SK-N-SH treated with all-trans-retinoic acid at 6 μM for 48 hours (cell line): Measurements from ENCODE around the gene KCNMA1.

ENCODE experiments used
- ATAC-seq: fragments of 200-7000 bp; cut with Tn5 transposase; 3 replicates; pipeline ENCODE4 v1.9.1; 2020; ENCODE audit warnings: mild to moderate bottlenecking, moderate library complexity
- ARNTL ChIP-seq: fragments of 450-650 bp; formaldehyde crosslinking; IDR thresholded peaks from 2 replicates; pipeline ENCODE4 v1.5.0; 2020; ENCODE audit warnings: low read depth, mild to moderate bottlenecking, moderate library complexity, borderline replicate concordance
- BACH2 ChIP-seq: fragments of 250-450 bp; sonication (Bioruptor Pico); IDR thresholded peaks from 2 replicates; pipeline ENCODE4 v1.9.0; 2021; ENCODE audit warnings: mild to moderate bottlenecking, borderline replicate concordance
- CREB5 ChIP-seq: fragments of 250-450 bp; sonication (Bioruptor Pico); IDR thresholded peaks from 2 replicates; pipeline ENCODE4 v1.5.1; 2020; ENCODE audit warnings: low read depth, mild to moderate bottlenecking, moderate library complexity
- CSDC2 ChIP-seq: fragments of 250-450 bp; sonication (Bioruptor Pico); IDR thresholded peaks from 2 replicates; pipeline ENCODE4 v1.5.0; 2020; ENCODE audit warnings: mild to moderate bottlenecking, moderate library complexity
- CSRNP3 ChIP-seq: fragments of 250-450 bp; sonication (Bioruptor Pico); IDR thresholded peaks from 2 replicates; pipeline ENCODE4 v1.5.1; 2021; ENCODE audit warnings: mild to moderate bottlenecking, moderate library complexity
- ESRRG ChIP-seq: fragments of 250-450 bp; sonication (Bioruptor Pico); IDR thresholded peaks from 2 replicates; pipeline ENCODE4 v1.6.1; 2021; ENCODE audit warnings: mild to moderate bottlenecking
- ISL1 ChIP-seq: fragments of 250-450 bp; sonication (Bioruptor Pico); IDR thresholded peaks from 2 replicates; pipeline ENCODE4 v2.1.2; 2022; ENCODE audit warnings: mild to moderate bottlenecking, moderate library complexity
- OSR1 ChIP-seq: fragments of 250-450 bp; sonication (Bioruptor Pico); IDR thresholded peaks from 2 replicates; pipeline ENCODE4 v1.8.0; 2022; ENCODE audit warnings: moderate library complexity, mild to moderate bottlenecking, inconsistent platforms
- PATZ1 ChIP-seq: fragments of 250-450 bp; sonication (Bioruptor Pico); IDR thresholded peaks from 2 replicates; pipeline ENCODE4 v1.8.0; 2020; ENCODE audit warnings: mild to moderate bottlenecking, moderate library complexity, borderline replicate concordance
- POU6F1 ChIP-seq: fragments of 250-450 bp; sonication (Bioruptor Pico); IDR thresholded peaks from 2 replicates; pipeline ENCODE4 v1.8.0; 2021; ENCODE audit warnings: low read depth, mild to moderate bottlenecking, moderate library complexity, borderline replicate concordance
- PPARA ChIP-seq: fragments of 250-450 bp; sonication (Bioruptor Pico); IDR thresholded peaks from 2 replicates; pipeline ENCODE4 v1.5.0; 2020; ENCODE audit warnings: mild to moderate bottlenecking, borderline replicate concordance
- RARB ChIP-seq: fragments of 250-450 bp; sonication (Bioruptor Pico); IDR thresholded peaks from 2 replicates; pipeline ENCODE4 v1.8.0; 2021; ENCODE audit warnings: mild to moderate bottlenecking, moderate library complexity
- SNAI2 ChIP-seq: fragments of 250-450 bp; sonication (Bioruptor Pico); IDR thresholded peaks from 2 replicates; pipeline ENCODE4 v1.5.0; 2020; ENCODE audit warnings: mild to moderate bottlenecking, moderate library complexity
- TSHZ2 ChIP-seq: fragments of 250-450 bp; sonication (Bioruptor Pico); IDR thresholded peaks from 2 replicates; pipeline ENCODE4 v1.5.0; 2020; ENCODE audit warnings: mild to moderate bottlenecking, moderate library complexity
- ZC3H10 ChIP-seq: fragments of 250-450 bp; sonication (Bioruptor Pico); IDR thresholded peaks from 2 replicates; pipeline ENCODE4 v1.5.1; 2021; ENCODE audit warnings: mild to moderate bottlenecking, moderate library complexity
- ZFP3 ChIP-seq: fragments of 250-450 bp; sonication (Bioruptor Pico); IDR thresholded peaks from 2 replicates; pipeline ENCODE4 v1.5.0; 2020; ENCODE audit warnings: mild to moderate bottlenecking, moderate library complexity
- ZFP30 ChIP-seq: fragments of 450-650 bp; formaldehyde crosslinking; IDR thresholded peaks from 2 replicates; pipeline ENCODE4 v1.5.0; 2022; ENCODE audit warnings: mild to moderate bottlenecking, moderate library complexity
- ZNF70 ChIP-seq: fragments of 450-650 bp; formaldehyde crosslinking; IDR thresholded peaks from 2 replicates; pipeline ENCODE4 v1.5.0; 2020; ENCODE audit warnings: mild to moderate bottlenecking, moderate library complexity
- ZNF8 ChIP-seq: fragments of 450-650 bp; formaldehyde crosslinking; IDR thresholded peaks from 2 replicates; pipeline ENCODE4 v1.5.0; 2020; ENCODE audit warnings: mild to moderate bottlenecking, moderate library complexity

Gene KCNMA1

GRCh38 chr10:76917071-76917470, 720.5 kb downstream of the KCNMA1 start:
- no peak for TF ChIP-seq CREB5 (CRISPR knock-in tag)
- TF ChIP-seq, all 23 proteins: peak for 0
- no peak for ATAC-seq

GRCh38 chr10:76916536-76916935, 721.1 kb downstream of the KCNMA1 start:
- ATAC-seq = no peak
- TF ChIP-seq ZFP3 (CRISPR knock-in tag) = no peak
- TF ChIP-seq ARNTL (CRISPR knock-in tag) = no peak
- TF ChIP-seq OSR1 (CRISPR knock-in tag) = no peak
- TF ChIP-seq ISL1 (CRISPR knock-in tag) = no peak
- no peak for TF ChIP-seq TSHZ2 (CRISPR knock-in tag)
- TF ChIP-seq POU6F1 = no peak
- no peak for TF ChIP-seq RARB (CRISPR knock-in tag)
- no peak for TF ChIP-seq CSRNP3 (CRISPR knock-in tag)
- TF ChIP-seq ZC3H10 (CRISPR knock-in tag) = no peak
- no peak for TF ChIP-seq PATZ1 (CRISPR knock-in tag)
- TF ChIP-seq ZNF8 = no peak
- no peak for TF ChIP-seq BACH2 (CRISPR knock-in tag)
- TF ChIP-seq ESRRG (CRISPR knock-in tag) = no peak
- no peak for TF ChIP-seq CSDC2
- TF ChIP-seq ZNF70 (CRISPR knock-in tag) = no peak
- no peak for TF ChIP-seq SNAI2 (CRISPR knock-in tag)

- ATAC-seq = no peak
- TF ChIP-seq PPARA (CRISPR knock-in tag) (no peak), ZNF70 (CRISPR knock-in tag) (no peak), ZFP30 (CRISPR knock-in tag) (no peak), ZFP3 (CRISPR knock-in tag) (no peak), CSDC2 (no peak), TSHZ2 (CRISPR knock-in tag) (no peak)
- TF ChIP-seq, all 23 proteins: peak for 0
Measured at GRCh38 chr10:76915316-76915715, 722.3 kb downstream of the KCNMA1 start.
